HK-2 (cell line): ENCODE data around the gene ELFN2.
"Not testable (repeated sequence)": the region's sequence is repeated elsewhere in the genome, so short reads cannot be mapped to it uniquely, and the experiment has no call there.

Experiments used
- DNase-seq: peaks from one replicate; pipeline ENCODE4 v3.0.0-alpha.2; 2018; ENCODE audit not compliant: unreplicated experiment

ELFN2 gene

GRCh38 chr22:37427135-37427710 lies at the start of gene ELFN2:
TSS of gene ELFN2 (minus strand) at chr22:37427479. CDS start at chr22:37375534, 51,945 bp downstream.
- peak; percentile 53 for DNase-seq

- DNase-seq = no peak
Measured at GRCh38 chr22:37476389-37477329, 49.4 kb upstream of the ELFN2 start.

- DNase-seq = no peak
Measured at GRCh38 chr22:37474447-37475090, 47.3 kb upstream of the ELFN2 start.

GRCh38 chr22:37473437-37473946 lies 46.2 kb upstream of the ELFN2 start:
- no peak for DNase-seq

- no peak for DNase-seq
Measured at GRCh38 chr22:37472418-37473006, 45.2 kb upstream of the ELFN2 start.

GRCh38 chr22:37471727-37472417 lies 44.6 kb upstream of the ELFN2 start:
- no peak for DNase-seq

GRCh38 chr22:37470087-37470445 lies 42.8 kb upstream of the ELFN2 start:
- DNase-seq = no peak

GRCh38 chr22:37469416-37470086 lies 42.3 kb upstream of the ELFN2 start:
- DNase-seq = no peak

GRCh38 chr22:37468201-37468695 lies 41.0 kb upstream of the ELFN2 start:
- DNase-seq = not testable (repeated sequence)

GRCh38 chr22:37467391-37467955 lies 40.2 kb upstream of the ELFN2 start:
- no peak for DNase-seq

GRCh38 chr22:37464181-37464580 lies 36.9 kb upstream of the ELFN2 start:
- DNase-seq = no peak

- no peak for DNase-seq
Measured at GRCh38 chr22:37462983-37463382, 35.7 kb upstream of the ELFN2 start.

GRCh38 chr22:37462436-37462835 lies 35.2 kb upstream of the ELFN2 start:
- no peak for DNase-seq

- no peak for DNase-seq
Measured at GRCh38 chr22:37461961-37462360, 34.7 kb upstream of the ELFN2 start.

- no peak for DNase-seq
Measured at GRCh38 chr22:37460684-37461083, 33.4 kb upstream of the ELFN2 start.

- DNase-seq = no peak
Measured at GRCh38 chr22:37459206-37459605, 31.9 kb upstream of the ELFN2 start.

- peak; percentile 88 for DNase-seq
Measured at GRCh38 chr22:37457093-37457893, 30.0 kb upstream of the ELFN2 start.

GRCh38 chr22:37456346-37456745 lies 29.1 kb upstream of the ELFN2 start:
- no peak for DNase-seq

- DNase-seq = no peak
Measured at GRCh38 chr22:37455896-37456295, 28.6 kb upstream of the ELFN2 start.
